ENCODE data around the gene COL24A1.

- no peak for TF ChIP-seq CTCF (IDR thresholded peaks at IDR 0.05)
- no peak for TF ChIP-seq EP300 (IDR thresholded peaks at IDR 0.05)
- no peak for TF ChIP-seq POLR2A (IDR thresholded peaks at IDR 0.05)
Observed at GRCh38 chr1:85743814-85744213, 412.8 kb downstream of the COL24A1 start.
